Activated naive CD8-positive, alpha-beta T cell treated with anti-CD3 and anti-CD28 coated beads, Interleukin-2, amount 50 U/mL, for 24 hours (primary cell): Measurements from ENCODE around the gene PRR36.

ENCODE experiments used
- ATAC-seq: fragments of 150-1000 bp; cut with Tn5 transposase; one replicate; pipeline ENCODE4 v1.10.0; 2021
- DNase-seq: peaks from one replicate; pipeline ENCODE4 v3.0.0; 2021
- H3K27ac Mint-ChIP-seq: one replicate; pipeline ENCODE4 v1.8.0; 2021; ENCODE audit warnings: mild to moderate bottlenecking, mixed read lengths
- H3K27me3 Mint-ChIP-seq: one replicate; pipeline ENCODE4 v1.8.0; 2021; ENCODE audit warnings: mixed read lengths
- H3K36me3 Mint-ChIP-seq: one replicate; pipeline ENCODE4 v1.8.0; 2021; ENCODE audit warnings: low read depth, mixed read lengths
- H3K4me1 Mint-ChIP-seq: one replicate; pipeline ENCODE4 v1.8.0; 2021; ENCODE audit warnings: mixed read lengths
- H3K4me3 Mint-ChIP-seq: one replicate; pipeline ENCODE4 v1.8.0; 2021; ENCODE audit warnings: mild to moderate bottlenecking, moderate library complexity, mixed read lengths
- H3K9me3 Mint-ChIP-seq: one replicate; pipeline ENCODE4 v1.8.0; 2021; ENCODE audit warnings: mixed read lengths

Gene PRR36

DNA sequence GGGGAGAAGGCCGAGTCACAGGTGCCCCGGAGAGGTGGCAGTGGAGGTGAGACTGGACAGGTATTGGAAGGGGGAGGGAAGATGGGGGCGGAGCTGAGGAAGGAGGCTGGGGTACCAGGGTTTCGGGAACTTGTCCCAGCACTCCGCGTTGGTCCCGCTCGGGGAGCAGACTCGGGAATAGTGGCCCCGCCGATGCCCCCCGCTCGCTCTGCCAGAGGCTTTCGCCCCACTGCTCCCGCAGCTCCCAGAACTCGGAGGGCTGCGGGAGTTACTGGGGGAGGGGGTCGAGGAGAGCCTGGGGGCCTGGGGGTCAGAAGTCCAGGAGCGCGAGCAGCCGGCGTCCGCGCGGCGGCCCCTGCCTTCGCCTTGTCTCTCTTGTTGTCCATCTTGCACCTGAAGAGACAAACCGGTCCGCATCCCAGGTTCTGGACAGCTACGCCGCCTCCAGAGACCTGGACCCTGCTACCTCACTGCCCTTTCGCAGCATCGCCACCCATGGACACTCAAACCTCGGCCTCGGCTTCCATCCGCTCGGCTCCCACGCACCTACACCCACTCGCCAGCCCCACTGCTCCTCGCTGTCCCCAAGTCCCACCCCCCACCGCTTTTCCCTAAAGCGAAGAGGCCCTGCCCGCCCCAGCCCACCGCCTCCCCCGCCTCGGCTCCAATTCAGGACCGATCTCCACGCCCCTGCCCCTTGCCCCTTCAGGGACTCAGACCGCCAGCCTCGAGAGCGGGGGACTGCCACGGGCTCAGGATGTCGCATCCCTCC lies 700 bp downstream of the PRR36 start:
- peak overlapping the region; percentile 49 for H3K4me3 Mint-ChIP-seq
- no peak overlapping the region for H3K27ac Mint-ChIP-seq
- H3K27me3 Mint-ChIP-seq: peaks cover 33% of the 10 kb centered on the region

GRCh38 chr19:7872306-7873204 lies 1.6 kb downstream of the PRR36 start:
- peaks cover 36% of the 10 kb centered on the region for H3K27me3 Mint-ChIP-seq
- H3K27ac Mint-ChIP-seq: no peak overlapping the region
- H3K9me3 Mint-ChIP-seq: no peaks in the 10 kb centered on the region
- H3K4me3 Mint-ChIP-seq: peak overlapping the region; percentile 27
- DNase-seq (no peak), ATAC-seq (no peak)
- H3K4me1 Mint-ChIP-seq: peaks cover 30% of the 10 kb centered on the region
- H3K36me3 Mint-ChIP-seq: no peaks in the 10 kb centered on the region

More for the DNA sequence above, 700 bp downstream of the PRR36 start:
- H3K9me3 Mint-ChIP-seq: no peaks in the 10 kb centered on the region
- ATAC-seq (no peak), DNase-seq (no peak)
- H3K36me3 Mint-ChIP-seq: no peaks in the 10 kb centered on the region
- H3K4me1 Mint-ChIP-seq: peaks cover 26% of the 10 kb centered on the region

- Mint-ChIP-seq H3K9me3 (no peaks in the 10 kb centered on the region), H3K4me1 (peaks cover 30% of the 10 kb centered on the region), H3K27ac (peak overlapping the region; percentile 16), H3K4me3 (peak overlapping the region; percentile 27), H3K27me3 (peaks cover 44% of the 10 kb centered on the region), H3K36me3 (no peaks in the 10 kb centered on the region)
- ATAC-seq (peak; percentile 2), DNase-seq (peak; percentile 89)
These were observed 2.5 kb downstream of the PRR36 start for GRCh38 chr19:7871437-7872305.

GRCh38 chr19:7870571-7871436 lies 3.4 kb downstream of the PRR36 start:
- H3K27me3 Mint-ChIP-seq: peaks cover 45% of the 10 kb centered on the region
- DNase-seq (peak; percentile 68), ATAC-seq (peak; percentile 11)
- no peak overlapping the region for H3K27ac Mint-ChIP-seq
- peaks cover 30% of the 10 kb centered on the region for H3K4me1 Mint-ChIP-seq
- H3K4me3 Mint-ChIP-seq: peak overlapping the region; percentile 27
- no peaks in the 10 kb centered on the region for H3K36me3 Mint-ChIP-seq
- no peaks in the 10 kb centered on the region for H3K9me3 Mint-ChIP-seq

- Mint-ChIP-seq H3K9me3 (no peaks in the 10 kb centered on the region), H3K36me3 (no peaks in the 10 kb centered on the region), H3K4me1 (peaks cover 33% of the 10 kb centered on the region), H3K27ac (no peak overlapping the region), H3K4me3 (no peak overlapping the region), H3K27me3 (peaks cover 48% of the 10 kb centered on the region)
- ATAC-seq (no peak), DNase-seq (peak; percentile 56)
These were observed 4.2 kb downstream of the PRR36 start for GRCh38 chr19:7869910-7870511.

GRCh38 chr19:7869453-7869909 lies 4.7 kb downstream of the PRR36 start:
- Mint-ChIP-seq H3K27ac (no peak overlapping the region), H3K4me1 (peaks cover 30% of the 10 kb centered on the region), H3K9me3 (no peaks in the 10 kb centered on the region), H3K4me3 (no peak overlapping the region), H3K27me3 (peaks cover 47% of the 10 kb centered on the region), H3K36me3 (no peaks in the 10 kb centered on the region)
- DNase-seq: peak; percentile 75
- ATAC-seq: peak; percentile 31

DNA sequence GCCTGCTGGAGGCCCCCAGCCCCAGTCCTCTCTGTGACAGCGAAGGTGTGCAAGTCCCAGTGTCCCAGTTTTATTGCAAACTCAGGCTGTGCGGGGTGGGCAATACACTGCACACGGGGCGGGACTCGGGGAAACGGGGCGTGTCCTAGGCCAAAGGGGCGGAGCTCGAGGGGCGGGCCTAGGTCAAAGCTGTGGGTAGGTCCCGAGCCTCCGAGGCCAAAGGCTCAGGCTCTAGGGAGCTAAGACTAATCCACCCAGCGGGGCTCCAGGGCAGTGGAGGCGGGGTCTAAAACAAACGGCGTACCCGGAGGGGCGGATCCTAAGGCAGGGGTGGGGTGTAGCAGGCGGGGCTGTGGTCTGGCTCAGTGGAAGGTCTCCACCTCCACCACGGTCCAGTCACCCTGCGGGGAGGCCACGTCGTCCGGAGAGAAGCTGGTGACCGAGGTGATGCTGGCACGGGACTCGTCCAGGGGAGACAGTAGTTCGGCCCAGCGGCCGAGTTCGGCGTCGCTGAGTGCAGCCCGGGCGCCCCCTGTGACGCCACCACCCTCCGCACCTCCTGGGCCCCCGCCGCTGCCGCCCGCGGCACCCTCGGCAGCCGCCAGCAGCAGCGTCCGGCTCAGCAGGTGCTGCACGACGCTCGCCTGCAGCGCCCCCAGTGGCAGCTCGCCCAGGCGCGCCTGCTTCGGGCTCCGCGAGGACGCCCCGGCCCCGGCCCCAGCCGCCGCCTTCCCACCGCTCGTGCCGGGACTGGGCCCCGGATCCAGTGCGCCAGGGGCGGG lies 5.3 kb downstream of the PRR36 start:
- Mint-ChIP-seq H3K4me1 (peaks cover 29% of the 10 kb centered on the region), H3K27me3 (peaks cover 51% of the 10 kb centered on the region), H3K9me3 (no peaks in the 10 kb centered on the region), H3K4me3 (peak overlapping the region; percentile 65), H3K27ac (peak overlapping the region; percentile 42), H3K36me3 (no peaks in the 10 kb centered on the region)
- peak; percentile 84 for DNase-seq
- ATAC-seq: peak; percentile 70

- Mint-ChIP-seq H3K9me3 (no peaks in the 10 kb centered on the region), H3K4me3 (peak overlapping the region; percentile 65), H3K36me3 (no peaks in the 10 kb centered on the region), H3K27ac (no peak overlapping the region), H3K4me1 (peaks cover 27% of the 10 kb centered on the region), H3K27me3 (peaks cover 51% of the 10 kb centered on the region)
- ATAC-seq (no peak), DNase-seq (no peak)
These were observed 5.9 kb downstream of the PRR36 start for GRCh38 chr19:7868326-7868670.

GRCh38 chr19:7867092-7867844 lies 6.9 kb downstream of the PRR36 start:
- Mint-ChIP-seq H3K9me3 (no peaks in the 10 kb centered on the region), H3K4me1 (peaks cover 27% of the 10 kb centered on the region), H3K36me3 (no peaks in the 10 kb centered on the region), H3K4me3 (no peak overlapping the region), H3K27ac (no peak overlapping the region), H3K27me3 (peaks cover 46% of the 10 kb centered on the region)
- ATAC-seq (no peak), DNase-seq (no peak)

GRCh38 chr19:7866399-7867091 lies 7.6 kb downstream of the PRR36 start:
- H3K4me1 Mint-ChIP-seq: peaks cover 24% of the 10 kb centered on the region
- no peak overlapping the region for H3K4me3 Mint-ChIP-seq
- no peak for ATAC-seq
- no peaks in the 10 kb centered on the region for H3K9me3 Mint-ChIP-seq
- H3K27ac Mint-ChIP-seq: no peak overlapping the region
- no peak for DNase-seq
- no peaks in the 10 kb centered on the region for H3K36me3 Mint-ChIP-seq
- H3K27me3 Mint-ChIP-seq: peaks cover 42% of the 10 kb centered on the region

DNA sequence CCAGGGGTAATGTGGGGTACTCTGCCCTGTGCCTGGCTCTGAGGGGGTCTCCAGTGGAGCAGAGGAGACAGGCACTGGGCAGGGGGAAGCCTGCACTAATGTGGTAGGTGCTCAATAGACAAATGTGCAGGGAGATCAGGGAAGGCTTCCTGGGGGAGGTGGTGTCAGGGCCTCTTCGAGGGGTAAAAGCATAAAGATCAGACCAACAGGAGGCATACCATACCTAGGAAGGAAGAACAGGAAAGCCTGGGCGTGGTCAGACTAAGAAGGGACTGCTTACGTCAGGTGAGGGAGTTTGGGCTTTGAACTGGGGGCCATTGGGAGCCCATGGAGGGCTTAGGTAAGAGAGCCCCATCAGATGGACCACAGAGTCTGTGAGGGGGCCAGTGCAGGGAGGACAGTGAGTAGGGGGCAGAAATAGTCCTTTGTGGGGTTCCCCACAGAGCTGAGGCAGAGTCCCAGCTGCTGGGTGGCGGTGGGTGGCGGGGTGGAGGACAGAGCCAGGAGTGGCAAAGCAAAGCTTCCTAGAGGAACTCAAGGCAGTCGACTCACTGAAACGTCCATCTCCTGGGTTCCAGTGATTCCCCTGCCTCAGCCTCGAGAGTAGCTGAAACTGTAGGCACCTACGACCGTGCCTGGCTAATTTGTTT lies 8.8 kb downstream of the PRR36 start:
- H3K4me1 Mint-ChIP-seq: peaks cover 21% of the 10 kb centered on the region
- no peak for ATAC-seq
- H3K27me3 Mint-ChIP-seq: peaks cover 44% of the 10 kb centered on the region
- H3K36me3 Mint-ChIP-seq: no peaks in the 10 kb centered on the region
- no peak overlapping the region for H3K4me3 Mint-ChIP-seq
- H3K27ac Mint-ChIP-seq: no peak overlapping the region
- DNase-seq: no peak
- no peaks in the 10 kb centered on the region for H3K9me3 Mint-ChIP-seq
